Activated naive CD8-positive, alpha-beta T cell treated with anti-CD3 and anti-CD28 coated beads, Interleukin-2, amount 50 U/mL, for 16 hours (primary cell): ENCODE measurements around the gene MTTP.

Source experiments
- DNase-seq: peaks from one replicate; pipeline ENCODE4 v3.0.0-alpha.2; 2020; ENCODE audit warnings: low read depth, low spot score

MTTP gene

GRCh38 chr4:99669084-99669483 lies 94.5 kb downstream of the MTTP start:
- no peak for DNase-seq

- DNase-seq, result no peak
Observed at GRCh38 chr4:99670409-99671073, 95.9 kb downstream of the MTTP start.
